ENCODE results near the gene EHBP1L1.
"Not testable (repeated sequence)": the region's sequence is repeated elsewhere in the genome, so short reads cannot be mapped to it uniquely, and the experiment has no call there.

EHBP1L1 gene

DNA sequence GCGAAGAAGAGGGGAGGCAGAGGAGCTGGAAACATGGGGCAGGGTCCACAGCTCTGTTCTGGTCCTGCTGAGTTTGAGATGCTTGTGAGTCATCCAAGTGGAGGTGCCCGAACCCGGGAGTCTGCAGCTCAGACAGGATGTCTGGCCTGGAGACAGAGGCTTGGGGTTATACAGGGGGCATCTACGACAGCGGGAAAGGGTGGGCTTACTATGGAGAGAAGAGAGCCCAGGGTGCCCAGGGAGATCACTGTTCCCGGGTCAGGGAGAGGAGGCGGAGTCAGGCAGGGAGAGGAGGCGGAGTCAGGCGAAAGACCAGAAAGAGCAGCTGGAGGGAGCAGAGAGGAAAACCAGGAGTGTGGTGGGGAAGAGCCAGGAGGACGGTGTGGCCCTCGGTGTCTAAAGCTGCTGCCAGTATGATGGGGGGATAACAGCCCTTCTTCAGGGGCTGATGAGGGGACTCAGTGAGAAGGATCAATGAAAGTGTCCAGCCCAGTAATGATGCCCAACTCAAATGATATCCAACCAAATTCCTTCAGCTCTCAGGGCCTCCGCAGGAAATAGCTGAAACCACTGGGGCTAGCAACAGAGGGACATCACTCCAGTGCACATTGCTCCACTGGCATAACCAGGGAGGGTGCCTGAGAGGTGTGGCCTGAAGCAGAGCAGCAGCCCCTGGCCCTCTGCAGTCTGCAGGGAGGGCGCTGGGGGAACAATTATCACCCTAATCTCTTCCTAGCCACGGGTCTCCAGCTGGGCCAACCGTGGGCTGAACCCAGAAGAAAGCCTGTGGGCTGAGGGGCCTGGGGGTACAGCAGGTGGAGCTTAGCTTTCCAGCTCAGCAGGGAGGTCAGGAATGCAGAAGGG lies 15.1 kb upstream of the EHBP1L1 start:
- peak; percentile 79 for DNase-seq

GRCh38 chr11:65562020-65562419 lies 13.8 kb upstream of the EHBP1L1 start:
- DNase-seq = no peak

DNA sequence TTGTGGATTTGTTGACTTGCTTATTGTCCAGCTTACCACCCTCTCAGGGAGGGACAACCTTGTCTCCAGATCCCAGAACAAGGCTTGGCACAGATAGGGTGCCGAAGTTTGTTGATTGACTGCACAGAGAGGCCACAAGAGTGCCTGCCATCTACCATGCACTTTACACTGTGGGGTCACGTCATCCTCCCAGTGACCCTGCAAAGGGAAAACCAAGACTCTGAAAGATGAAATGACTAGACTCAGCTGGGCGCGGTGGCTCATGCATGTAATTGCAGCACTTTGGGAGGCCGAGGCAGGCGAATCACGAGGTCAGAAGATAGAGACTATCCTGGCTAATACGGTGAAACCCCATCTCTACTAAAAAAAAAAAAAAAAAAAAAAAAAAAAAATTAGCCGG lies 13.1 kb upstream of the EHBP1L1 start:
- DNase-seq = no peak

DNA sequence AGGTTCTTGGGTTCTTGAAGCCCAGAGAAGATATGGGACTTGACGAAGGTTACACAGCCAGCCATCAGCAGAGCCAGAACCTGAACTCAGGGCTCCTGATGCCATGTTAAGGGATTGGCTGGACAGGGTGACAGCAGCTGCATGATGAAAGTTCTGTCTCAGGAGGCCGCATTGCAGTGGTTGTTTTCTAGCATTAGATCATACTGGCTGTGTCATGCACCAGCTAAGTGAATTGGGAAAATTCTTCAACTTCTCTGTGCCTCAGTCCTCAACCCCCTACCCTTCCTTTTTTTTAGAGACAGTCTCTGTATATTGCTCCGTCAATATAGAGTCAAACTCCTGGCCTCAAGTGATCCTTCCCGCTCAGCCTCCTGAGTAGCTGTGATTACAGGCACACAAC lies 12.3 kb upstream of the EHBP1L1 start:
- no peak for DNase-seq

GRCh38 chr11:65564879-65565559 lies 10.8 kb upstream of the EHBP1L1 start:
- DNase-seq = not testable (repeated sequence)

DNA sequence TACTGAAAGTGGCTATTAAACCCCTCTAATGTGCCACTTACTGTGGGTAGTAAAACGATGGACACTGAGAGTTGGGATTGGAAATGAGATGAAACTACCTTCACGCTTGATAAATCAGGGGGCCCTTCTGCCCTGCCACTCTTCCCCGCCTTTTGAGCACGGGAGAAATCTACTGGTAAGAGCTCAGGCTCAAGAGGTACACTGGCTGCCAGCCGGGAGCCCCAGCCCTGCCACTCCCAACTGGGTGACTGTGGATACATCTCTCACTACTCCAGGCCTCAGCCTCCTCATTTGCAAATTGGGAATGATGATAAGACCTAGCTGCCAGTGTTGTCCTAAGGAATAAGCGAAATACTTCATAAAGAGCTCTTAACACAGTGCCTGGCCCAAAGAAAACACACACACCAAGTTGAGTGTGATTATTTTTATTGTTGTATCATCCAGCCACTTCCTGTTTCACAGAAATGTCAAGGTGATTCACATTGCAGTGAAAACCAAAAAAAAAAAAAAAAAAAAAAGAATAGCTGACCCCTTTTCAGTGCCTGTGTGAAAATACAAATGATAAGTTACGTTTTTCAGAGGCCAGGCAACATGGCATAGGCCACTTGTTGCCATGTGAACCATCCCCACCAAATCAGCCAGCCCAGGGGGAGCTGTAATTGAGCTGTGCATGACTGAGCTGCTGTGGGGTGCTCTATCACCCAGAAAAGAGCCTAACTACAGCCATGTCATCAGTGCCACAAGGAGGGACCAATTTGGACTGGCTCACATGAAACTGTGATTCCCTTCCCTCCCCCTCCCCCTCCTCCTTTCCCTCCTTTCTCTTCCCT lies 10.0 kb upstream of the EHBP1L1 start:
- no peak for DNase-seq

DNA sequence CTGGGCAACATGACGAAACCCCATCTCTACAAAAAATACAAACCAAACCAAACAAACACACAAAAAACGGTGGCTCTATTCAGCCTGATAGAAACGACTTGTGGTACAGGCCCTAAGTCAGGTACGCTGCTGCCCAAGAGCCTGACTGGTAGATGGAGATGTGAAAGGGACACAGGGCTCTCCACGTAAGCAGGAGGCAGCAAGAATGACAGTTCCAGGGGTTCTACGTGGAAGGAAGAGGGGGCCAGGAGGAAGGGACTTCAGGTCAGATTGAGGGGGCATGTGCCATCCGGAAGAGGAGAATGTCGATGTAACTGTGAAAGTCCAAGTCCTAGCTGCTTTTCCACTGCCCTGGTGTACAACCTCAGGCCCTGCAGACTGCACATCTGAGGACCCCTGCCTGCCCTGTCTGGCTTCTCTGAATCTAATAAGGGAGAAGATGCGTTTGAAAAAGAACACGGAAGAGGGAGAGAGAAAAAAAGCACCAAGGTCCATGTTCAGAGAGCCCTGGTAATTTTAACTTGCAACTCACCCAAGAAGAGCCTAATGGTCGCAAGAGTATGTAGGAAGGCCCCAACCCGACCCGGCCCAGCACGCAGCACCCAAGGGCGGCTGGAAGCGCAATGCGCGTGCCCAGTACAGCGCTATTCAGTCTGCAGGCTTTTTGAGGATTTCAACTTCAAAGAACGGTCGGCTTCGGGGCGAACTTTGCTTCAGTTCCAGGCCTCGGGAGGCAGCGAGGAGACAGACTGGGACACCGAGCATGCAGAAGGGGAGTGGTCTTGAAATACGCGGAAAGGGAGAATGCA lies 6.5 kb upstream of the EHBP1L1 start:
- DNase-seq = no peak

- peak; percentile 98 for DNase-seq
Measured at GRCh38 chr11:65569973-65570918, 5.6 kb upstream of the EHBP1L1 start, which contains the start of gene ZNRD2. TSS of gene ZNRD2 (plus strand) at chr11:65570477. CDS start at chr11:65570492, 15 bp downstream.

GRCh38 chr11:65571420-65571819 lies 4.4 kb upstream of the EHBP1L1 start:
- no peak for DNase-seq

DNA sequence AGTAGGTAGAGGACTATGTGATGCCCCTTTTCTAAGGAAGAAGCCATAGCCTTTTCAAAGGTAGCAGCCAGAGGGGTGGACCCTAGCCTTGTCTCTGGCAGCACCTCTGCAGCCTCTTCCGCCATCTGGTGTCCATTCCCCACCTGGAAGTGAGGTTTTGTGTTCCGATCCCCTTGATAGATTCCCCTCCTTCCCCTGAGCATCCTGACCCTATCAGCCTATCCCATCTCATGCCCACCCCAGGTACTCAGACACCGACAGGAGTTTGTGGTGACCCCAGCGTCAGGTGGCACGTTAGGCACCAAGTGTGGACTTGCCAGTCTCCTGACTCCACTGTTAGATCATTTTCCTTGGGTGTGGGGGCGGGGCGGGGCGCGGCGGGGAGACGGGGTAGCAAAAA lies 3.9 kb upstream of the EHBP1L1 start:
- DNase-seq = peak; percentile 54

DNA sequence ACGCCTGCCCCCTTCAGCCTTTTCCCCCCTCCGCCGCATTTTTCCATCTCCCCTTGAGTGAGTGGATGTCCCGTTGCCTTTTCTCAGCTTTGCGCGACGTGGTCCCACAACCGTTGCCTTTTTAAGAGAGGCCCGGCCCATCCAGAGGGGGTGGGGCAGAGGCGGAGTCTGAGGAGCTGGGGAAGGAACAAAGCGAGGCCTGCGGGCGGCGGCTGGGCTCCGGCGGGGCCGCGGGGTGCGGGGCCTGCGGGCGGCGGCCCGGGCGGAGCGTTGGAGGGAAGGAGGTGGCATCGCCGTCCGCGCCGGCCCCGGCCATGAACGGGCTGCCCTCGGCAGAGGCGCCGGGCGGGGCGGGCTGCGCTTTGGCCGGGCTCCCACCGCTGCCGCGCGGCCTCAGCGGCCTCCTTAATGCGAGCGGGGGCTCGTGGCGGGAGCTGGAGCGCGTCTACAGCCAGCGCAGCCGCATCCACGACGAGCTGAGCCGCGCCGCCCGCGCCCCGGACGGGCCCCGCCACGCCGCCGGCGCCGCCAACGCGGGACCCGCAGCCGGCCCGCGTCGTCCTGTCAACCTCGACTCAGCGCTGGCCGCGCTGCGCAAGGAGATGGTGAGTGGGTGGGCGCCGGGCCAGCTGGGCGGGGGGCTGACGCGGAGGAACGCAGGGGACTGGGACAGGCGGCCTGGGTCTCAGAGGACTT lies 3.3 kb upstream of the EHBP1L1 start, which contains the start of gene FAM89B:
FAM89B (plus strand) TSS at position 183 of the 696 bp plus-strand sequence; CDS start at position 315, 132 bp downstream.
- DNase-seq = peak; percentile 88

DNA sequence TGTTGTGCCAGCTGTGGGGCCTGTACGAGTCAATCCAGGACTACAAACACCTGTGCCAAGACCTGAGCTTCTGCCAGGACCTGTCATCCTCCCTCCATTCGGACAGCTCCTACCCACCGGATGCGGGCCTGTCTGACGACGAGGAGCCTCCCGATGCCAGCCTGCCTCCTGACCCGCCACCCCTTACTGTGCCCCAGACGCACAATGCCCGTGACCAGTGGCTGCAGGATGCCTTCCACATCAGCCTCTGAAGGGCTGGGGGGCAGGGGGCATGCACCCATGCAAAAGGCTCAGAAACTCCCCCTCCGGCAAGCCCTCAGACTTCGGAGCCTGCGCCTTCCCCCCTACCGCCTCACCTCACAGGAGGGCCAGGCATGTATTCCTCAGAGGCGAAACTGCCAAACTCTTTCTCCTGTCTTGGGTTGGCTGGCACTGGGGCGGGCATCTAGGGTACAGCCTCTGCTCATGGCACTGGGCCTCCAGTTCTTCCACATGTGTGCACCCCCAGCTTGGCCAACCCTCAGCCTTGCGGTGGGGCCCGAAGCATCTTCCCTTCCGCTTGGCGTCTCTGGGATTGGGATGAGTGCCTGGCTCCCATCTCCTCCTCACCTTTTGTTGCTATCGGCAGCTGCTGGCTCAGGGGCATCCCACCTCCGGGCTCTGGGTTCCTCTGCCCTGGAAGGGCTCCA lies 2.3 kb upstream of the EHBP1L1 start:
- DNase-seq = no peak

DNA sequence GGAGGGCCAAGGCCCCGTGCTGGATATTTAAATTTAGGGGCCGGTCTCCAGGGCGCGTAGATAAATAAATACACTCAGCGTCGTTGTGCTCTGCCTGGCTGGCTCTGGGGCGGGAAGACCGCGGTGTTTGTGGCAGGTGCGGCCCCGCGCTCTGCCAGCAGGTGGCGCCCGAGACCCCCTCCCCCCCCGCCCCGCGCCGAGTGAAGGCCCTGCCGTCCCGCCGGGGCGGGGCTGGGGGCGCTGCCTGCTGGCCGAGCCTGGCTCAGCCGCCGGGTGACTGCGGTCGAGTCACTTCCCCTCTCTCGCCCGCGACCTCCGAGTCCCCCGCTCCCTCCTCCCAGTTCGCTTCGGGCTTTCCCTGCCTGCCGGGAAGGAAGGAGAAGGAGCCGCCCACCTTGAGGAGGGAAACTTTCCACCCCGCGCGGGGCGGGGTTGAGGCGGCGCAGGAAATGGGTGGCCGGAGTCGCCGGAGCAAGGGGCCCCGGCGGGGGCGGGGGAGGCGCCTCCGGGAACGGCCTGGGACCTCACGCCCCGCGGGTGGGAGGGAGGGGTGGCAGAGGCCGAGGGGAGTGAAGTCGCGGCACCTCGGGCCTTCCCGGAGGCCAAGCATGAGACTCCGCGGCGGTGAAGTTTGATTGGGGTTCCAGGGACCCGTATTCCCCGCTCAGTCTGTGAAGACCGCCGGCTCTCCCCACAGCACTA lies 1.6 kb upstream of the EHBP1L1 start:
- peak; percentile 93 for DNase-seq

DNA sequence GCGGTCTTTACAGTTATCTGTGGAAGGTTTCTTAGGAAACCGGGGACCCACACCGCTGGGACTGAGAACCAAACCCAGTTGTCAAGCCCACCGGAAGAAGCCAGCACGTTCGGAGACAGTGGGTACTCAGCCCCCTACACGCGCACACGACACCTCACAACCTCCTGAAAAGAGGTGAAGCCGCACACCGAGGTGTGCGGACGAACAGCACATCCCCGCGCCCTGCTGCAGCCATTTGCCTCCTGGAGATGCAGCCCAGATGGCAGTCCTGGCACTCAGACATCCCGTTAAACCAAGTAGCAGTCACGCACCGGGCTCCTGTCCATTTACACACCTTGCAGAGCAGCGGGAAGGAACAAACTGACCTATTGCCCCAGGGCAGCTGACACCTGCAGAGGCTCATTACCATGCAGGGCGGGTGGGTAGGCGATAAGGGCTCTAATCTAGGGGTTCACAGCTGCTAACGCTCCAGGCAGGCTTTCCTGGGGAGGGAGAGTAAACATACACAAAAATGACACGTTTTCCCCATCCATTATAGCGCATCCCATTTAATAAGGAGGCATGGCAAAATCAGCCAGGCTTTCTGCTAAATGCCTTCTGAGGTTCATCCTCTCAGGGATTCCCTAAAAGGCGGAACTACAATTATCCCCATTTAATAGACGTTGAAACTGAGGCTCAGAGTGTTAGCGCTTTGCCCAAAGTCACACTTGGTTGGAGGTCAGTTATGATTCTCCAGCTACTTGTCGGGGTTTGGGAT lies 864 bp upstream of the EHBP1L1 start:
- no peak for DNase-seq

DNA sequence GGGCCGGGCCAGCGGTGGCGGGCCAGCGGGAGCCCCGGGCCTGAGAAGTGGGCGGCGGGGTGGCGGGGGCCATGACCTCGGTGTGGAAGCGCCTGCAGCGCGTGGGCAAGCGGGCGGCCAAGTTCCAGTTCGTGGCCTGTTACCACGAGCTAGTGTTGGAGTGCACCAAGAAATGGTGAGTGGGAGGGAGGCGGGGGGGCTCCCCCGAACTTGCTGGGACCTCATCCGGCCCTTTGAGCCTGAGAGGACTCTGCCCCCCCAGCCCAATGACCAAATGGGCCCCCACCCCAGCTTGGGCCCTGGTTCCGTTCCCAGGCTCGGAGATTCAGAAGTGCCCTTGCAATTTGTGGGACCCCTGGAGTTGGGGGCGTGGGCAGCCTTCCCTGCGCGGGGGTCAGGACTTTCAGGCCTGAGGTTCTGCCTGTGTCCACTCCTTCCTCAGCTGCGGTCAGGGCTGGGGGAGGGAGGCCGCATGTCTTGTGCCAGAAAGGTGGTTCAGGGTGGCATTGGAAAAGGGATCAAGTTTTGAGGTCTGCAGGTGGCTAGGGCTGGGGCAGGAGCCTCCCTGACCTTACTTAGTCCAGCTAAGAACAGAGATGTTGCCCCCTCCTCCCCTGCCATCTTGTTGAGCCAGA lies 496 bp downstream of the EHBP1L1 start:
- no peak for DNase-seq

DNA sequence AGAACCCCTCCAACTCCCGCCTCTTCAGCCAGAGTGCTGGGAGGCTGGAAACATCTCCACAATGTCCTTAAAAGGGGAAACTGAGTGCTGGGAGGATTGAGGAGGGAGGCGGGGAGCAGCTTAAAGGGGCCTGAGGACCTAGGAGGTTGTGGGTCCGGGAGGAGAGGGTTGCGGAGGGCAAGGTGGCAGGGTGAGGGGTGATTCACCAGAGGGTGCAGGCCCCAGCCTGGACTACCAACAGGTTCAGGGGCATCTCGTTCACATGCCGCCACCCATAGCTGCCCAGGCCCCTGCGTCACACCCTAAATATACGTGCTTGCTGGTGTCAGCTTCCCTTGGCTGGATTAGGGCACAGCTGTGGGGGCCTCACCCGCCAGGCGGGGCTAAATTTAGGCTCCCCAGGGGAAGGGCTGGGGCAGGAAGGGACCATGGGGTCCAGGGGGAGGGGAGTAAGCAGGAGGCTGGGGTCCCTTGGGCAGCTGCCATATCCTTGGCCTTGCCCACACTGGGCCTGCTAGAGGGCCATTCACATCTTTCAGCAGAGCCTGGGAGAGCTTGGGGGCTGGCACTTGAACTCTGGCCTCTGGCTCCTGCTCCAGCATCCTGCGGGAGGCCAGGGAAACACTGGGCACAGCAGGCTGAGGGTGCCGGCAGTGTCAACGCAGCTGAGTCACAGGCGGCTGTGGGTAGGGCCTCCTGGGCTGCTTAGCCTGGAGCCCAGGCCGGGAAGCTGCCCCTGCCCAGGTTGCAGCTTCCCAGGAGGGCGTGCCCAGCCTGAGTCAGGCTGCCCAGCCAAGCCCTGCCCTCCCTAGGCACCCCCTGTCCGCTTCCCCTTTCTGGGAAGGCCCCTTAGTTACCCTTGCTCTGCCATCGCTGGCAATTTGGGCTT lies 1.3 kb downstream of the EHBP1L1 start:
- peak; percentile 30 for DNase-seq

DNA sequence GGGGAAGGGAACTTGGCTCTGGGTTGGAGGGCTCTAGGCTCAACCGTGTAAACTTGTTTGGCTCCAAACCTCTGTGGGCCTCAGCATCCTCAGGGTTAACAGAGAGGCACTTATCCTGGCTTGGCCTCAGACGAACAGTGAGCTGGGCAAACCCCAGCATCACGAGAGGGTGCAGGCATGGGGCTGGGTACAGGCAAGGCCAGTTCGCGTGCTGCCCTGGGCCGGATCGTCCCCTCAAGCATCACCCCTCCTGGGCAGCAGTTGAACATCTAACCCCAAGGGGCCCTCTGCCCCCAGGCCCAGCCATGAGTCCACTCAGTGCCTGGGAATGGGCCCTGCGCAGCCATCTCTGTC lies 1.9 kb downstream of the EHBP1L1 start:
- DNase-seq = no peak

Measured in fibroblast of upper back skin (primary cell).